Fibroblast of lung (primary cell): Measurements from ENCODE around the gene NAA60. TPM values are rescaled to one million over a fixed set of nuclear protein-coding genes. Genes with fewer than 3 reads are reported as not detected.

Source experiments
- DNase-seq, 2 donors: peaks; one replicate each; pipeline versions ENCODE4 v3.0.0 to v3.0.0-alpha.2; 2010; ENCODE audit warnings: low read depth in 2 of 2
- H2AFZ ChIP-seq: 2 replicates; pipeline ENCODE4 v1.5.1; 2012; ENCODE audit warnings: low read length, control low read depth, inconsistent platforms
- H3K27ac ChIP-seq: 2 replicates; pipeline ENCODE4 v1.5.1; 2011; ENCODE audit warnings: low read length, control low read depth; ENCODE audit not compliant: insufficient read depth
- H3K27me3 ChIP-seq: 2 replicates; pipeline ENCODE4 v1.5.1; 2011; ENCODE audit warnings: mild to moderate bottlenecking, low read length; ENCODE audit not compliant: control insufficient read depth, insufficient read depth
- H3K36me3 ChIP-seq: 2 replicates; pipeline ENCODE4 v1.5.1; 2011; ENCODE audit warnings: low read length; ENCODE audit not compliant: control insufficient read depth, insufficient read depth
- H3K4me1 ChIP-seq: 2 replicates; pipeline ENCODE4 v1.5.1; 2011; ENCODE audit warnings: low read length; ENCODE audit not compliant: control insufficient read depth, insufficient read depth; ENCODE audit errors: extremely low read depth
- H3K4me2 ChIP-seq: 2 replicates; pipeline ENCODE4 v1.5.1; 2011; ENCODE audit warnings: low read length, control low read depth; ENCODE audit not compliant: insufficient read depth; ENCODE audit errors: extremely low read depth
- H3K4me3 ChIP-seq, 4 experiments: fragments of 200-600 bp in 1 of 4; sonication (generic) in 1 of 4; replicated peaks in 1 of 4; 2 replicates each; pipeline ENCODE4 v1.5.1; 2011 to 2016; ENCODE audit warnings: low read length in 4 of 4, low read depth in 3 of 4, mild to moderate bottlenecking in 3 of 4, control low read depth in 2 of 4, inconsistent platforms in 1 of 4, mixed read lengths in 1 of 4; ENCODE audit not compliant: insufficient read depth in 1 of 4; ENCODE audit errors: control extremely low read depth in 1 of 4
- H3K79me2 ChIP-seq: 2 replicates; pipeline ENCODE4 v1.5.1; 2012; ENCODE audit warnings: mild to moderate bottlenecking, low read length, inconsistent platforms; ENCODE audit not compliant: control insufficient read depth, insufficient read depth
- H3K9ac ChIP-seq: 2 replicates; pipeline ENCODE4 v1.5.1; 2011; ENCODE audit warnings: mild to moderate bottlenecking, low read length, control low read depth; ENCODE audit not compliant: insufficient read depth
- H3K9me3 ChIP-seq: 2 replicates; pipeline ENCODE4 v1.5.1; 2012; ENCODE audit warnings: low read depth, low read length; ENCODE audit not compliant: control insufficient read depth, insufficient read depth
- H4K20me1 ChIP-seq: 2 replicates; pipeline ENCODE4 v1.5.1; 2011; ENCODE audit warnings: low read length; ENCODE audit not compliant: control insufficient read depth, insufficient read depth; ENCODE audit errors: extremely low read depth
- EZH2 ChIP-seq: IDR thresholded peaks from 2 replicates; pipeline ENCODE4 v1.5.1; 2012; ENCODE audit warnings: low read length, control low read depth, mild to moderate bottlenecking; ENCODE audit errors: missing control alignments
- polyA plus RNA-seq, 2 donors: library from polyadenylated mRNA; depleted of rRNA in 1 of 2; stranded (reverse) in 1 of 2; unstranded in 1 of 2; fragments of >200 nt; gene quantifications; 2 replicates each; pipeline ENCODE4 v1.2.1, GENCODE V29; 2011 to 2012; ENCODE audit warnings: missing spikeins in 1 of 2
- total RNA-seq: library from RNA; depleted of rRNA; stranded (reverse); fragments of >200 nt; gene quantifications from 2 replicates; pipeline ENCODE4 v1.2.1, GENCODE V29; 2014
- TF ChIP-seq, protein P1 (sequence below), 2 donors: IDR thresholded peaks in 1 of 2; conservative IDR thresholded peaks in 1 of 2; 1 replicate in 1 of 2; 2 replicates in 1 of 2; pipeline ENCODE4 v1.5.1; 2011 to 2012; ENCODE audit warnings: low read length in 2 of 2, control low read depth in 1 of 2, inconsistent platforms in 1 of 2, low read depth in 1 of 2, mild to moderate bottlenecking in 1 of 2

NAA60 gene
- total and polyA plus RNA-seq, 2 donors (not counting 1 experiment from before 2014, with no cell fraction given), result 12.6 to 33.6 TPM

GRCh38 chr16:3530371-3530914 is 87.0 kb downstream of the NAA60 start:
- no peak for DNase-seq
- no peak overlapping the region for H2AFZ ChIP-seq
- TF ChIP-seq, protein P1, sequence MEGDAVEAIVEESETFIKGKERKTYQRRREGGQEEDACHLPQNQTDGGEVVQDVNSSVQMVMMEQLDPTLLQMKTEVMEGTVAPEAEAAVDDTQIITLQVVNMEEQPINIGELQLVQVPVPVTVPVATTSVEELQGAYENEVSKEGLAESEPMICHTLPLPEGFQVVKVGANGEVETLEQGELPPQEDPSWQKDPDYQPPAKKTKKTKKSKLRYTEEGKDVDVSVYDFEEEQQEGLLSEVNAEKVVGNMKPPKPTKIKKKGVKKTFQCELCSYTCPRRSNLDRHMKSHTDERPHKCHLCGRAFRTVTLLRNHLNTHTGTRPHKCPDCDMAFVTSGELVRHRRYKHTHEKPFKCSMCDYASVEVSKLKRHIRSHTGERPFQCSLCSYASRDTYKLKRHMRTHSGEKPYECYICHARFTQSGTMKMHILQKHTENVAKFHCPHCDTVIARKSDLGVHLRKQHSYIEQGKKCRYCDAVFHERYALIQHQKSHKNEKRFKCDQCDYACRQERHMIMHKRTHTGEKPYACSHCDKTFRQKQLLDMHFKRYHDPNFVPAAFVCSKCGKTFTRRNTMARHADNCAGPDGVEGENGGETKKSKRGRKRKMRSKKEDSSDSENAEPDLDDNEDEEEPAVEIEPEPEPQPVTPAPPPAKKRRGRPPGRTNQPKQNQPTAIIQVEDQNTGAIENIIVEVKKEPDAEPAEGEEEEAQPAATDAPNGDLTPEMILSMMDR (conservative IDR thresholded peaks at IDR 0.05 in 1 of 2, IDR thresholded peaks at IDR 0.05 in 1 of 2; ENCODE audit: low read depth in 1 of 2, low read length in 2 of 2), result no peak
- TF ChIP-seq EZH2, result no peak
- H4K20me1 ChIP-seq, result no peaks in the 10 kb centered on the region
- H3K4me1 ChIP-seq, result no peaks in the 10 kb centered on the region
- H3K27me3 ChIP-seq, result no peaks in the 10 kb centered on the region
- H3K4me2 ChIP-seq, result no peak overlapping the region
- no peaks in the 10 kb centered on the region for H3K9me3 ChIP-seq
- H3K27ac ChIP-seq, result no peak overlapping the region
- no peak overlapping the region for H3K9ac ChIP-seq
- peaks cover 9% of the 10 kb centered on the region for H3K36me3 ChIP-seq
- no peaks in the 10 kb centered on the region for H3K79me2 ChIP-seq
- no peak overlapping the region for H3K4me3 ChIP-seq

- Histone ChIP-seq H3K9me3 (no peaks in the 10 kb centered on the region), H3K27ac (no peak overlapping the region), H2AFZ (no peak overlapping the region), H3K4me3 (no peak overlapping the region), H4K20me1 (no peaks in the 10 kb centered on the region), H3K36me3 (peaks cover 8% of the 10 kb centered on the region), H3K9ac (no peak overlapping the region), H3K79me2 (no peaks in the 10 kb centered on the region), H3K27me3 (no peaks in the 10 kb centered on the region), H3K4me2 (no peak overlapping the region), H3K4me1 (peaks cover 5% of the 10 kb centered on the region)
- DNase-seq, result no peak
- no peak for TF ChIP-seq EZH2
- TF ChIP-seq, protein P1 (conservative IDR thresholded peaks at IDR 0.05 in 1 of 2, IDR thresholded peaks at IDR 0.05 in 1 of 2; ENCODE audit: low read depth in 1 of 2, low read length in 2 of 2), result no peak
These were observed 89.3 kb downstream of the NAA60 start for GRCh38 chr16:3532741-3533140.

- Histone ChIP-seq H2AFZ (no peak overlapping the region), H3K36me3 (peaks cover 8% of the 10 kb centered on the region), H3K4me2 (no peak overlapping the region), H3K27me3 (no peaks in the 10 kb centered on the region), H3K79me2 (no peaks in the 10 kb centered on the region), H4K20me1 (no peaks in the 10 kb centered on the region), H3K4me1 (peaks cover 5% of the 10 kb centered on the region), H3K27ac (no peak overlapping the region), H3K9me3 (no peaks in the 10 kb centered on the region), H3K9ac (no peak overlapping the region), H3K4me3 (no peak overlapping the region)
- TF ChIP-seq EZH2, result no peak
- TF ChIP-seq, protein P1 (conservative IDR thresholded peaks at IDR 0.05 in 1 of 2, IDR thresholded peaks at IDR 0.05 in 1 of 2; ENCODE audit: low read depth in 1 of 2, low read length in 2 of 2), result no peak
- no peak for DNase-seq
These were observed 90.6 kb downstream of the NAA60 start for GRCh38 chr16:3534126-3534525.
